B cell (primary cell): ENCODE data around the gene TOMM6.

Experiments used
- CTCF ChIP-seq: fragments of 200-600 bp; IDR thresholded peaks from one replicate; pipeline ENCODE4 v1.8.0; 2022; ENCODE audit warnings: antibody characterized with exemption, mild to moderate bottlenecking
- EZH2 ChIP-seq: IDR thresholded peaks from 2 replicates; pipeline ENCODE4 v1.6.1; 2012; ENCODE audit warnings: borderline replicate concordance, low read depth, mild to moderate bottlenecking, moderate library complexity, low read length; ENCODE audit not compliant: insufficient read depth, poor library complexity, severe bottlenecking

DNA sequence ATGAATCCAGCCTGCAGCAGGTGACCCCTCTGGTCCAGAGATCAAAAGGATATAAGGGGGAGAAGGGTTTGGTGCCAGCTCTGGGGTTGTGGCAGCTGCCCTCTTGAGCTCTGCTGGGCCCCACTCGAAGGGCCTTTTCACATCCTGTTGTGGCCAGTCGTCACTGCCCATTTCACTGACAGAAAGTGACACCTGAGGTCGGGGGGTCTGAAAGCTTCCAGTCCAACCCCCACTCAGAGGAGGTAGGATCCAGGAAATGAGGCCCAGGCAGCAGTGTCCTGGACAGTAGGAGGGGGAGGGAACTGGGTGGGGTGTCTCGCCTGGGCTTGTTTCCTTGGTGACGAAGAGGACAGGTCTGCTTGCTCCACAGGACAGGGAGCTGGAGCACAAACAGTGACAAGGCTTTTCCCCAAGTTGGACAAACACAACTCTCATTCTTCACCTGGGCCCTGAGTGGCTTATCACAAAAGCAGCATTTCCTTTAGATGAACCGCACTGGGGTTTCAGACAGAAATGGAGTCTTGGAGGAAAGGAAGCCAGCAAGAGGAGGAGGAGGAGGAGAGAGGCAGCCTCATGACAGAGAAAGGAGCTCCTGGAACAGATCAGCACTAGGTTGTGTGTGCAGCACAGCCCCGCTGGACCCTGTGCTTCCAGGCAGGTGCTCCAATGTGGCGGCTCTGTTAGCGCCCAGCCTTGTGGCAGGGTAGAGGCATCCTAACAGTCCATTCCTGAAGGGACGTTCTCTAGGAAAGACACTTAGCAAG is 18.8 kb upstream of the TOMM6 start:
- TF ChIP-seq CTCF (no peak), EZH2 (no peak)
